Kasumi-1 (cell line): ENCODE results near the gene NBEA.
A peak's percentile ranks its signal among the peaks of the same experiment; 100 is the strongest.

Experiments
- DNase-seq, 2 experiments: peaks; one replicate each; lab custom pipeline; 2025; lab: John Stamatoyannopoulos, UW

Gene NBEA

GRCh38 chr13:35285677-35286076 is 343.6 kb downstream of the NBEA start:
- no peak for DNase-seq

GRCh38 chr13:35292329-35292728 is 350.3 kb downstream of the NBEA start:
- no peak for DNase-seq

- no peak for DNase-seq
Measured at GRCh38 chr13:35293579-35294226, 351.6 kb downstream of the NBEA start.

GRCh38 chr13:35309706-35310105 is 367.6 kb downstream of the NBEA start:
- no peak for DNase-seq

- DNase-seq, result no peak
Measured at GRCh38 chr13:35332134-35332533, 390.1 kb downstream of the NBEA start.

- no peak for DNase-seq
Measured at GRCh38 chr13:35333157-35333556, 391.1 kb downstream of the NBEA start.

GRCh38 chr13:35342440-35342839 is 400.4 kb downstream of the NBEA start:
- no peak for DNase-seq

- DNase-seq, result no peak
Measured at GRCh38 chr13:35343417-35343816, 401.3 kb downstream of the NBEA start.

- DNase-seq, result no peak
Measured at GRCh38 chr13:35345992-35346391, 403.9 kb downstream of the NBEA start.

- no peak for DNase-seq
Measured at GRCh38 chr13:35346494-35346893, 404.4 kb downstream of the NBEA start.

- DNase-seq, result no peak
Measured at GRCh38 chr13:35347679-35348205, 405.7 kb downstream of the NBEA start.

- no peak for DNase-seq
Measured at GRCh38 chr13:35349052-35349451, 407.0 kb downstream of the NBEA start.

- DNase-seq, result no peak
Measured at GRCh38 chr13:35349673-35350278, 407.7 kb downstream of the NBEA start.

GRCh38 chr13:35354285-35354684 is 412.2 kb downstream of the NBEA start:
- no peak for DNase-seq

- DNase-seq, result no peak
Measured at GRCh38 chr13:35354882-35355281, 412.8 kb downstream of the NBEA start.

- peak; percentile 78 to 81 for DNase-seq
Measured at GRCh38 chr13:35356572-35356971, 414.5 kb downstream of the NBEA start.

GRCh38 chr13:35365883-35366282 is 423.8 kb downstream of the NBEA start:
- no peak for DNase-seq

- no peak for DNase-seq
Measured at GRCh38 chr13:35367586-35367985, 425.5 kb downstream of the NBEA start.

GRCh38 chr13:35378939-35379338 is 436.9 kb downstream of the NBEA start:
- no peak for DNase-seq

- DNase-seq, result no peak
Measured at GRCh38 chr13:35379663-35380062, 437.6 kb downstream of the NBEA start.

- DNase-seq, result no peak
Measured at GRCh38 chr13:35387682-35388250, 445.7 kb downstream of the NBEA start.

GRCh38 chr13:35388441-35389355 is 446.6 kb downstream of the NBEA start:
- no peak for DNase-seq
